Osteocyte (in vitro differentiated cells): ENCODE results near the gene AHNAK2. TPM values are rescaled to one million over a fixed set of nuclear protein-coding genes. Genes with fewer than 3 reads are reported as not detected.

Source experiments
- DNase-seq: peaks from one replicate; pipeline ENCODE4 v3.0.0; 2021; ENCODE audit warnings: mixed read lengths; ENCODE audit not compliant: unreplicated experiment; ENCODE audit errors: extremely low spot score
- H3K27ac Mint-ChIP-seq: one replicate; pipeline ENCODE4 v1.8.0; 2021; ENCODE audit warnings: mild to moderate bottlenecking, mixed read lengths; ENCODE audit not compliant: unreplicated experiment
- H3K27me3 Mint-ChIP-seq: one replicate; pipeline ENCODE4 v1.8.0; 2021; ENCODE audit warnings: mixed read lengths; ENCODE audit not compliant: unreplicated experiment
- H3K36me3 Mint-ChIP-seq: one replicate; pipeline ENCODE4 v1.8.0; 2021; ENCODE audit warnings: mixed read lengths; ENCODE audit not compliant: unreplicated experiment
- H3K4me1 Mint-ChIP-seq: one replicate; pipeline ENCODE4 v1.8.0; 2021; ENCODE audit warnings: mixed read lengths; ENCODE audit not compliant: unreplicated experiment
- H3K4me3 Mint-ChIP-seq: one replicate; pipeline ENCODE4 v1.8.0; 2021; ENCODE audit warnings: mild to moderate bottlenecking, moderate library complexity, mixed read lengths; ENCODE audit not compliant: unreplicated experiment
- H3K9me3 Mint-ChIP-seq: one replicate; pipeline ENCODE4 v1.8.0; 2021; ENCODE audit warnings: mixed read lengths; ENCODE audit not compliant: unreplicated experiment
- CTCF ChIP-seq: fragments of 200-600 bp; sonication (generic); IDR thresholded peaks from 2 replicates; pipeline ENCODE4 v1.5.0; 2021; ENCODE audit warnings: antibody characterized with exemption, mild to moderate bottlenecking, moderate library complexity
- total RNA-seq: library from RNA; stranded (reverse); gene quantifications from 2 replicates; pipeline ENCODE4 v1.2.1, GENCODE V29; 2021

The AHNAK2 gene
- total RNA-seq, 1 donor from 2014 or later = 145 TPM

- TF ChIP-seq CTCF = no peak
- Mint-ChIP-seq H3K9me3 (no peaks in the 10 kb centered on the region), H3K4me1 (peaks cover 6% of the 10 kb centered on the region), H3K27me3 (no peaks in the 10 kb centered on the region), H3K36me3 (peaks cover 5% of the 10 kb centered on the region), H3K27ac (no peak overlapping the region), H3K4me3 (no peak overlapping the region)
- DNase-seq = no peak
Measured at GRCh38 chr14:104935955-104936354, 42.2 kb downstream of the AHNAK2 start.

GRCh38 chr14:104935026-104935650 is 43.0 kb downstream of the AHNAK2 start:
- no peak for DNase-seq
- no peaks in the 10 kb centered on the region for H3K36me3 Mint-ChIP-seq
- H3K27ac Mint-ChIP-seq = no peak overlapping the region
- H3K27me3 Mint-ChIP-seq = no peaks in the 10 kb centered on the region
- TF ChIP-seq CTCF = no peak
- peaks cover 6% of the 10 kb centered on the region for H3K4me1 Mint-ChIP-seq
- no peaks in the 10 kb centered on the region for H3K9me3 Mint-ChIP-seq
- H3K4me3 Mint-ChIP-seq = peak overlapping the region; percentile 57

- Mint-ChIP-seq H3K9me3 (no peaks in the 10 kb centered on the region), H3K4me1 (peaks cover 6% of the 10 kb centered on the region), H3K4me3 (peak overlapping the region; percentile 57), H3K27ac (peak overlapping the region; percentile 7), H3K27me3 (no peaks in the 10 kb centered on the region), H3K36me3 (no peaks in the 10 kb centered on the region)
- DNase-seq = no peak
- TF ChIP-seq CTCF = no peak
Measured at GRCh38 chr14:104933746-104934733, 44.1 kb downstream of the AHNAK2 start.

- Mint-ChIP-seq H3K27me3 (no peaks in the 10 kb centered on the region), H3K27ac (no peak overlapping the region), H3K36me3 (no peaks in the 10 kb centered on the region), H3K4me1 (peaks cover 6% of the 10 kb centered on the region), H3K9me3 (no peaks in the 10 kb centered on the region), H3K4me3 (peak overlapping the region; percentile 68)
- peak; percentile 95 for DNase-seq
- TF ChIP-seq CTCF = peak; percentile 74
Measured at GRCh38 chr14:104932676-104933631, 45.2 kb downstream of the AHNAK2 start.
